Peyer's patch (tissue), 4 donors: ENCODE measurements around the gene NAT10. TPM values are rescaled to one million over a fixed set of nuclear protein-coding genes. Genes with fewer than 3 reads are reported as not detected.
"Not testable (repeated sequence)": the region's sequence is repeated elsewhere in the genome, so short reads cannot be mapped to it uniquely, and the experiment has no call there.

ENCODE experiments used
- DNase-seq, 3 donors: peaks; one replicate each; pipeline ENCODE4 v3.0.0-alpha.2; 2017 to 2019
- H3K27ac ChIP-seq, 4 donors: fragments of 200-600 bp; sonication (generic); one replicate each; pipeline ENCODE4 v1.5.1; 2016 to 2019
- H3K27me3 ChIP-seq, 2 donors: fragments of 200-600 bp; sonication (generic); one replicate each; pipeline ENCODE4 v1.5.1; 2019
- H3K36me3 ChIP-seq, 3 donors: fragments of 200-600 bp; sonication (generic); one replicate each; pipeline ENCODE4 v1.5.1; 2016 to 2019
- H3K4me1 ChIP-seq, 4 donors: fragments of 200-600 bp; sonication (generic); one replicate each; pipeline ENCODE4 v1.5.1; 2016 to 2019
- H3K4me3 ChIP-seq, 4 donors: fragments of 200-600 bp; sonication (generic); 1 replicate in 3 of 4; 2 replicates in 1 of 4; pipeline ENCODE4 v1.5.1; 2016 to 2019; ENCODE audit warnings: mild to moderate bottlenecking in 1 of 4
- H3K9me3 ChIP-seq, 4 donors: fragments of 200-600 bp; sonication (generic); one replicate each; pipeline ENCODE4 v1.5.1; 2016 to 2019; ENCODE audit warnings: mild to moderate bottlenecking in 1 of 4
- POLR2A ChIP-seq, 2 donors: fragments of 450-650 bp; IDR thresholded peaks; one replicate each; pipeline ENCODE4 v1.5.1; 2017; ENCODE audit warnings: antibody characterized with exemption in 2 of 2, mild to moderate bottlenecking in 2 of 2, moderate library complexity in 2 of 2
- total RNA-seq, 4 donors: library from RNA; depleted of rRNA; stranded (reverse); fragments of >200 nt; gene quantifications; one replicate each; pipeline ENCODE4 v1.1.0, GENCODE V29; 2016
- TF ChIP-seq, protein P1 (sequence below), 6 experiments: fragments of 450-650 bp in 4 of 6; fragments of 200-600 bp in 2 of 6; sonication (generic) in 1 of 6; IDR thresholded peaks; one replicate each; pipeline ENCODE4 v1.5.1; 2017 to 2019; ENCODE audit warnings: antibody characterized with exemption in 6 of 6, mild to moderate bottlenecking in 3 of 6, moderate library complexity in 1 of 6

NAT10 gene
- total RNA-seq, 4 donors from 2014 or later, result 13.3 to 56.9 (median 24.2) TPM

DNA sequence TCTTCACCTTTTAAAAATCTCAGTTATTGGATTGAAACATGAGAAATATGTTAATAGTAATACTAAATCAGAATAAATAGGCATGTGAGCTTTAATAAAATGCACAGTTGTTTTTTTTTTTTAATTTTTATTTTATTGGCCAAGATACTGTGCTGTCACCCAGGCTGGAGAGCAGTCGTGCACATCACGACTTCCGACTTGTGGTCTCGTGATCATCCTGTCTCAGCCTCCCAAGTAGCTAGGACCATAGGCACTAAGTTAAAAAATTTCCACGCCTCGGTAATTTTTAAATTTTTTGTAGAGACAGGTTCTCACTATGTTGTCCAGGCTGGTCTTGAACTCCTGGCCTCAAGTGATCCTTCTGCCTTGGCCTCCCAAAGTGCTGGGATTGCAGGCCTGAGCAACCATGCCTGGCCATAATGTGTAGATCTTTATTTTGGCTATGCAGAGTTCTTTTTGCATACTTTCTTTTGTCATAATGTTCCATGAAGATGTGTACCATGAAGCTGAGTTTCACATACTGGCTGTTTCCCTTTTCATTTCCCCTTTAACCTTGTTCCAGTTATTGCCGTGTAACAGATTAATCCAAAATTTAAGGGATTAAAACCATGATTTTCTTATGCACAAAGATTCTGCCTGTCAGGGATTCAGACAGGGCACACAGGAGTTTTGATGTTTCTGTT is 37.9 kb upstream of the NAT10 start:
- no peaks in the 10 kb centered on the region for H3K27me3 ChIP-seq
- peaks cover 0 to 20% (median 0%) of the 10 kb centered on the region in 3 donors for H3K36me3 ChIP-seq
- H3K27ac ChIP-seq, result peak overlapping the region in 1 of 4 donors; percentile 54
- no peaks in the 10 kb centered on the region for H3K9me3 ChIP-seq
- H3K4me3 ChIP-seq, result no peak overlapping the region
- peaks cover 0 to 34% (median 7%) of the 10 kb centered on the region in 4 donors for H3K4me1 ChIP-seq
- TF ChIP-seq, protein P1, sequence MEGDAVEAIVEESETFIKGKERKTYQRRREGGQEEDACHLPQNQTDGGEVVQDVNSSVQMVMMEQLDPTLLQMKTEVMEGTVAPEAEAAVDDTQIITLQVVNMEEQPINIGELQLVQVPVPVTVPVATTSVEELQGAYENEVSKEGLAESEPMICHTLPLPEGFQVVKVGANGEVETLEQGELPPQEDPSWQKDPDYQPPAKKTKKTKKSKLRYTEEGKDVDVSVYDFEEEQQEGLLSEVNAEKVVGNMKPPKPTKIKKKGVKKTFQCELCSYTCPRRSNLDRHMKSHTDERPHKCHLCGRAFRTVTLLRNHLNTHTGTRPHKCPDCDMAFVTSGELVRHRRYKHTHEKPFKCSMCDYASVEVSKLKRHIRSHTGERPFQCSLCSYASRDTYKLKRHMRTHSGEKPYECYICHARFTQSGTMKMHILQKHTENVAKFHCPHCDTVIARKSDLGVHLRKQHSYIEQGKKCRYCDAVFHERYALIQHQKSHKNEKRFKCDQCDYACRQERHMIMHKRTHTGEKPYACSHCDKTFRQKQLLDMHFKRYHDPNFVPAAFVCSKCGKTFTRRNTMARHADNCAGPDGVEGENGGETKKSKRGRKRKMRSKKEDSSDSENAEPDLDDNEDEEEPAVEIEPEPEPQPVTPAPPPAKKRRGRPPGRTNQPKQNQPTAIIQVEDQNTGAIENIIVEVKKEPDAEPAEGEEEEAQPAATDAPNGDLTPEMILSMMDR (IDR thresholded peaks at IDR 0.05), result no peak
- TF ChIP-seq POLR2A (IDR thresholded peaks at IDR 0.05), result no peak
- DNase-seq, result peak in 2 of 3 donors; percentile 54 to 63

DNA sequence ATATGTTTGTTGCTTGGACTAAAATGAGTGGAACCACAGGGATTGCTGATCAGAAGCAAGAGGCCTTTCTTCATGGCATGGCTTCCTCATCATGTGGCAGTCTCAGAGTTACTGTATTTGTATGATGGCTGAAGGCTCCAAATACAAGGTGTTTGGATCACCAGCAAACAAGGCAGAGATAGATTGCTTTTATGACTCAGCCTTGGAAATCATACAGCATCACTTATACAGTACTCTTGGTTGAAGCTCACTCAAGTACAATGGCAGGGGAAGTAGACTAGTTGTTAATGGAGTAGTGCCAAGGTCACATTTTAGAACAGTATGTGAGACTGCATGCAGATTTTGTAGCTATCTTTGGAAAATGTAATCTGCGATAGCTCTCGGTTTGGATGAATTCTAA is 37.3 kb upstream of the NAT10 start:
- H3K36me3 ChIP-seq, result peaks cover 0 to 25% (median 0%) of the 10 kb centered on the region in 3 donors
- no peaks in the 10 kb centered on the region for H3K9me3 ChIP-seq
- no peak for DNase-seq
- peak overlapping the region in 1 of 4 donors; percentile 54 for H3K27ac ChIP-seq
- TF ChIP-seq POLR2A (IDR thresholded peaks at IDR 0.05), result no peak
- TF ChIP-seq, protein P1 (IDR thresholded peaks at IDR 0.05), result no peak
- no peak overlapping the region for H3K4me3 ChIP-seq
- no peaks in the 10 kb centered on the region for H3K27me3 ChIP-seq
- H3K4me1 ChIP-seq, result peaks cover 0 to 29% (median 7%) of the 10 kb centered on the region in 4 donors

DNA sequence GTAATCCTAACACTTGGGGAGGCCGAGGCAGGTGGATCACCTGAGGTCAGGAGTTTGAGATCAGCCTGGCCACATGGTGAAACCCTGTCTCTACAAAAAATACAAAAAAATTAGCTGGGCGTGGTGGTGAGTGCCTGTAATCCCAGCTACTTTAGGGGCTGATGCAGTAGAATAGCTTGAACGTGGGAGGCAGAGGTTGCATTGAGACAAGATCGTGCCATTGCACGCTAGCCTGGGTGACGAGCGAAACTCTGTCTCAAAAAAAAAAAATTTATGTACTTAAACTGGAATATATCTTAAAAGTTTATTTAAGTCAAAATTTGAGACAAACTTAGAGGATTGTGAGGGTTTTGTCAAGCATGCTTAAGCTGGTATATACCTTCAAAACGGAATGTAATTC is 34.1 kb upstream of the NAT10 start:
- not testable (repeated sequence) for H3K27ac ChIP-seq, H3K4me3 ChIP-seq, H3K27me3 ChIP-seq, DNase-seq, H3K9me3 ChIP-seq
- H3K4me1 ChIP-seq, result peaks cover 0 to 23% (median 9%) of the 10 kb centered on the region in 4 donors
- H3K36me3 ChIP-seq, result peaks cover 0 to 38% (median 0%) of the 10 kb centered on the region in 3 donors

DNA sequence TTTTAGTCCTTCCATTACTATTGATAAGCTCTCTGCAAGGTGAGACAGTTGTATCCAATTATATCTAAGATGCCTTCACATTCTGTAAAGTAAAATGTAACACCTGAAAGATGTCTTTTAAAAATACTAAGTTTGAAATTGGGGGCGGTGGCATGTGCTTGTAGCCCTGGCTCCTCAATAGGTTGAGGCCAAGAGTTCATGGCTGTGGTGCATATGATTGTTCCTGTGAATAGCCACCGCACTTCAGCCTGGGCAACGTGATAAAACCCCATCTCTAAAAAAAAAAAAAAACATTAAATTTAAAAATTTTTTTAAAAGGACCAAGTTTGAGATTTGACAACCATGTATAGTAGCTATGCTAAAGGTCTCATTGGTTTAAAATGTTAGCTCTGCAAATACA is 33.4 kb upstream of the NAT10 start:
- Histone ChIP-seq H3K27me3 (no peaks in the 10 kb centered on the region), H3K27ac (no peak overlapping the region), H3K4me1 (peaks cover 0 to 15% (median 6%) of the 10 kb centered on the region in 4 donors), H3K36me3 (peaks cover 0 to 45% (median 0%) of the 10 kb centered on the region in 3 donors), H3K9me3 (no peaks in the 10 kb centered on the region), H3K4me3 (no peak overlapping the region)
- DNase-seq, result no peak
- TF ChIP-seq POLR2A (IDR thresholded peaks at IDR 0.05), result no peak
- TF ChIP-seq, protein P1 (IDR thresholded peaks at IDR 0.05), result no peak

DNA sequence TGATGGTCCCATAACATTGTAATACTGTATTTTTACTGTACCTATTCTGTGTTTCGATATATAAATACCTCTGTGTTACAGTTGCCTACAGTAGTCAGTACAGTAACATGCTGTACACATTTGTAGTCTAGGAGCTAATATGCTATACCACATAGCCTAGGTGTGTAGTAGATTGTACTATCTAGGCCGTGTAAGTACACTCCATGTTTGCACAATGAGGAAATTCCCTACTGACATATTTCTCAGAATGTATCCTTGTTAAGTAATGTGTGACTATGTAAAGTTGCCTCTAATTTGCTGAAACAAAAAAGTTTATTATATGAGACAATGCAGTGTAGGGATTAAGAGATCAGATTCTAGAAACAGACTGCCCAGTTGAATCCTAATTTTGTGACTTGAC is 32.6 kb upstream of the NAT10 start:
- no peak overlapping the region for H3K4me3 ChIP-seq
- peaks cover 0 to 13% (median 6%) of the 10 kb centered on the region in 4 donors for H3K4me1 ChIP-seq
- H3K27me3 ChIP-seq, result no peaks in the 10 kb centered on the region
- DNase-seq, result no peak
- no peak overlapping the region for H3K27ac ChIP-seq
- TF ChIP-seq POLR2A (IDR thresholded peaks at IDR 0.05), result no peak
- TF ChIP-seq, protein P1 (IDR thresholded peaks at IDR 0.05), result no peak
- H3K36me3 ChIP-seq, result peaks cover 0 to 49% (median 0%) of the 10 kb centered on the region in 3 donors
- H3K9me3 ChIP-seq, result no peaks in the 10 kb centered on the region

DNA sequence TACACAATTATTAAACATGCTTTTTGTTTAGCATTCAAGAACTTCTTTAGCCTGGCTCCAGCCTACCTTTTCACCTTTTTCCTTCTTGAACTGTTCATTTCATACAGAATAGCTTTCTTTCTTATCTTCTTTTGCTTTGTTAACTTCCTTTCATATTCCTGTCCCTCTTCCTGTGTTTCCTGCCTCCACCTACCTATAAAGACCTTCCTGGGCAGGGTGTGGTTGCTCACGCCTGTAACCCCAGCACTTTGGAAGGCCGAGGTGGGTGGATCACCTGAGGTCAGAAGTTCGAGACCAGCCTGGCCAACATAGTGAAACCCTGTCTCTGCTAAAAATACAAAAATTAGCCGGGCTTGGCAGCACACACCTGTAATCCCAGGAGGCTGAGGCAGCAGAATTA is 31.0 kb upstream of the NAT10 start:
- Histone ChIP-seq H3K36me3 (peaks cover 0 to 65% (median 0%) of the 10 kb centered on the region in 3 donors), H3K27ac (no peak overlapping the region), H3K9me3 (no peaks in the 10 kb centered on the region), H3K4me3 (no peak overlapping the region), H3K27me3 (no peaks in the 10 kb centered on the region), H3K4me1 (peaks cover 0 to 13% (median 2%) of the 10 kb centered on the region in 4 donors)
- no peak for DNase-seq
- TF ChIP-seq, protein P1 (IDR thresholded peaks at IDR 0.05), result no peak
- no peak for TF ChIP-seq POLR2A (IDR thresholded peaks at IDR 0.05)
